Right renal cortex interstitium (tissue), 3 donors: ENCODE measurements around the gene CUL9. TPM values are rescaled to one million over a fixed set of nuclear protein-coding genes. Genes with fewer than 3 reads are reported as not detected.

ENCODE experiments used
- DNase-seq, 3 donors: peaks; one replicate each; pipeline ENCODE4 v3.0.0-alpha.2; 2013; ENCODE audit warnings: low read depth in 3 of 3, low spot score in 2 of 3
- polyA plus RNA-seq, 3 donors: library from polyadenylated mRNA; unstranded; fragments of 120-200 nt; gene quantifications; one replicate each; pipeline ENCODE4 v1.2.1, GENCODE V29; 2013; ENCODE audit not compliant: insufficient read length in 3 of 3

Gene CUL9
- polyA plus RNA-seq, 3 donors: 26.5 to 29.5 (median 28.6) TPM

- no peak for DNase-seq
Measured at GRCh38 chr6:43223175-43223574, 41.2 kb downstream of the CUL9 start.

- DNase-seq: no peak
Measured at GRCh38 chr6:43226192-43226851, 44.3 kb downstream of the CUL9 start.

GRCh38 chr6:43228951-43229802 lies 47.2 kb downstream of the CUL9 start, which contains the start of gene DNPH1:
DNPH1 (minus strand) TSS chr6:43229481; CDS start chr6:43229456, 25 bp downstream.
- peak; percentile 57 to 66 (median 62) for DNase-seq

GRCh38 chr6:43229803-43230620 lies 48.0 kb downstream of the CUL9 start:
- DNase-seq: no peak

- no peak for DNase-seq
Measured at GRCh38 chr6:43231053-43231452, 49.1 kb downstream of the CUL9 start.

- no peak for DNase-seq
Measured at GRCh38 chr6:43231735-43232450, 49.9 kb downstream of the CUL9 start.

GRCh38 chr6:43235841-43236240 lies 53.8 kb downstream of the CUL9 start:
- no peak for DNase-seq

GRCh38 chr6:43239054-43239453 lies 57.1 kb downstream of the CUL9 start:
- no peak for DNase-seq

- no peak for DNase-seq
Measured at GRCh38 chr6:43240950-43241349, 59.0 kb downstream of the CUL9 start.

- no peak for DNase-seq
Measured at GRCh38 chr6:43241446-43241845, 59.5 kb downstream of the CUL9 start.

GRCh38 chr6:43242908-43243663 lies 61.1 kb downstream of the CUL9 start, which contains the start of gene TTBK1:
TTBK1 (plus strand) TSS chr6:43243481; CDS start chr6:43246661, 3,180 bp downstream.
- no peak for DNase-seq

GRCh38 chr6:43243664-43244321 lies 61.8 kb downstream of the CUL9 start:
- no peak for DNase-seq

GRCh38 chr6:43246301-43247113 lies 64.5 kb downstream of the CUL9 start:
- DNase-seq: peak in 1 of 3 donors; percentile 37

- peak in 2 of 3 donors; percentile 17 to 72 for DNase-seq
Measured at GRCh38 chr6:43247114-43247999, 65.4 kb downstream of the CUL9 start.

- DNase-seq: no peak
Measured at GRCh38 chr6:43248101-43248500, 66.1 kb downstream of the CUL9 start.

GRCh38 chr6:43248791-43249190 lies 66.8 kb downstream of the CUL9 start:
- no peak for DNase-seq

GRCh38 chr6:43250992-43251373 lies 69.0 kb downstream of the CUL9 start:
- DNase-seq: no peak
